Neural cell (in vitro differentiated cells): ENCODE results near the gene CDK5RAP1. TPM values are rescaled to one million over a fixed set of nuclear protein-coding genes. Genes with fewer than 3 reads are reported as not detected.

Source experiments
- H2AFZ ChIP-seq: fragments of 200-600, 300-800 bp; sonication (generic), shearing (Covaris generic); 2 replicates; pipeline ENCODE4 v1.6.0; 2014; ENCODE audit warnings: low read depth, mild to moderate bottlenecking, antibody characterized with exemption, low read length, moderate library complexity
- H3F3A ChIP-seq: fragments of 200-600 bp; shearing (Covaris generic); 2 replicates; pipeline ENCODE4 v1.6.1; 2016; ENCODE audit warnings: mild to moderate bottlenecking, moderate library complexity, mixed read lengths, antibody characterized with exemption, low read length; ENCODE audit not compliant: insufficient read depth, poor library complexity, severe bottlenecking
- H3K27ac ChIP-seq: fragments of 200-600, 300-800 bp; sonication (generic), shearing (Covaris generic); 2 replicates; pipeline ENCODE4 v1.5.1; 2014; ENCODE audit warnings: mild to moderate bottlenecking, low read length, moderate library complexity
- H3K27me3 ChIP-seq: fragments of 300-800, 200-600 bp; sonication (generic), shearing (Covaris generic); 2 replicates; pipeline ENCODE4 v1.6.0; 2014; ENCODE audit warnings: mild to moderate bottlenecking, low read depth, low read length, moderate library complexity; ENCODE audit not compliant: insufficient read depth
- H3K36me3 ChIP-seq: fragments of 300-800, 200-600 bp; sonication (generic), shearing (Covaris generic); 2 replicates; pipeline ENCODE4 v1.5.1; 2014; ENCODE audit warnings: mild to moderate bottlenecking, antibody characterized with exemption, low read length, moderate library complexity; ENCODE audit not compliant: insufficient read depth
- H3K4me2 ChIP-seq: fragments of 300-800, 200-600 bp; sonication (generic), shearing (Covaris generic); 2 replicates; pipeline ENCODE4 v1.6.0; 2014; ENCODE audit warnings: mild to moderate bottlenecking, low read length
- H3K4me3 ChIP-seq: fragments of 300-800, 200-600 bp; sonication (generic), shearing (Covaris generic); 2 replicates; pipeline ENCODE4 v1.5.1; 2014; ENCODE audit warnings: mild to moderate bottlenecking, low read length, moderate library complexity
- H3K79me2 ChIP-seq: fragments of 200-600 bp; shearing (Covaris generic); replicated peaks from 2 replicates; pipeline ENCODE4 v1.6.0; 2014; ENCODE audit warnings: mild to moderate bottlenecking, low read length, moderate library complexity; ENCODE audit not compliant: insufficient read depth
- H3K9ac ChIP-seq: fragments of 300-800, 200-600 bp; sonication (generic), shearing (Covaris generic); 2 replicates; pipeline ENCODE4 v1.6.1; 2016; ENCODE audit warnings: mild to moderate bottlenecking, low read length, mixed read lengths
- H3K9me2 ChIP-seq: fragments of 200-600 bp; shearing (Covaris generic); 2 replicates; pipeline ENCODE4 v1.6.1; 2016; ENCODE audit warnings: mild to moderate bottlenecking, low read length, mixed read lengths; ENCODE audit not compliant: insufficient read depth
- H3K9me3 ChIP-seq: fragments of 200-600, 300-800 bp; sonication (generic), shearing (Covaris generic); 2 replicates; pipeline ENCODE4 v1.6.1; 2016; ENCODE audit warnings: mild to moderate bottlenecking, mixed run types, low read length, moderate library complexity, mixed read lengths
- H4K20me1 ChIP-seq: fragments of 200-600 bp; shearing (Covaris generic); 2 replicates; pipeline ENCODE4 v1.6.1; 2016; ENCODE audit warnings: mild to moderate bottlenecking, mixed run types; ENCODE audit not compliant: insufficient read depth
- CTCF ChIP-seq: fragments of 450-650 bp; IDR thresholded peaks from 2 replicates; pipeline ENCODE4 v1.5.1; 2014; ENCODE audit warnings: antibody characterized with exemption, mild to moderate bottlenecking, moderate library complexity; ENCODE audit not compliant: poor library complexity, severe bottlenecking
- EP300 ChIP-seq: fragments of 450-650 bp; conservative IDR thresholded peaks from 2 replicates; pipeline ENCODE4 v1.6.1; 2014; ENCODE audit warnings: antibody characterized with exemption, mild to moderate bottlenecking, moderate library complexity; ENCODE audit not compliant: poor library complexity, severe bottlenecking
- EZH2 ChIP-seq: fragments of 200-600, 300-800 bp; shearing (Covaris generic), sonication (generic); IDR thresholded peaks from 2 replicates; pipeline ENCODE4 v1.6.1; 2014; ENCODE audit warnings: antibody characterized with exemption, low read length, borderline replicate concordance, mild to moderate bottlenecking; ENCODE audit not compliant: insufficient read depth, poor library complexity, severe bottlenecking
- MXI1 ChIP-seq: fragments of 450-650 bp; conservative IDR thresholded peaks from 2 replicates; pipeline ENCODE4 v1.6.1; 2014; ENCODE audit warnings: antibody characterized with exemption, mild to moderate bottlenecking; ENCODE audit not compliant: poor library complexity, severe bottlenecking
- POLR2AphosphoS5 ChIP-seq: IDR thresholded peaks from 2 replicates; pipeline ENCODE4 v1.6.1; 2012
- RAD21 ChIP-seq: fragments of 450-650 bp; conservative IDR thresholded peaks from 2 replicates; pipeline ENCODE4 v1.6.1; 2014; ENCODE audit warnings: antibody characterized with exemption, mild to moderate bottlenecking, moderate library complexity
- REST ChIP-seq: IDR thresholded peaks from 2 replicates; pipeline ENCODE4 v1.6.1; 2012; ENCODE audit warnings: borderline replicate concordance
- SMC3 ChIP-seq: fragments of 450-650 bp; conservative IDR thresholded peaks from 2 replicates; pipeline ENCODE4 v1.6.1; 2014; ENCODE audit warnings: antibody characterized with exemption, mild to moderate bottlenecking, moderate library complexity; ENCODE audit not compliant: poor library complexity
- TAF1 ChIP-seq: IDR thresholded peaks from 2 replicates; pipeline ENCODE4 v1.6.1; 2012; ENCODE audit warnings: low read depth
- polyA minus RNA-seq: library from RNA; depleted of rRNA, polyadenylated mRNA; stranded (reverse); fragments of >200 nt; gene quantifications from 2 replicates; pipeline ENCODE4 v1.2.3, GENCODE V29; 2014
- polyA plus RNA-seq: library from polyadenylated mRNA; depleted of rRNA; stranded (reverse); fragments of >200 nt; gene quantifications from 2 replicates; pipeline ENCODE4 v1.2.3, GENCODE V29; 2014

Gene CDK5RAP1
- polyA plus RNA-seq (47.2 and 52.5 TPM in 2 replicates), polyA minus RNA-seq (37.5 and 40.9 TPM in 2 replicates)

GRCh38 chr20:33401184-33401920, at the start of gene CDK5RAP1:
Gene CDK5RAP1, minus strand, starts transcription at chr20:33401519. Its CDS starts 4,455 bp downstream, at chr20:33397064.
- no peaks in the 10 kb centered on the region for H3F3A ChIP-seq
- H3K27ac ChIP-seq = peak within 1 kb of the TSS; percentile 32
- no peaks in the 10 kb centered on the region for H4K20me1 ChIP-seq
- H3K4me3 ChIP-seq = peak within 1 kb of the TSS; percentile 74
- H3K4me2 ChIP-seq = peak within 1 kb of the TSS; percentile 81
- H2AFZ ChIP-seq = peak within 1 kb of the TSS; percentile 83
- no peaks in the 10 kb centered on the region for H3K9me3 ChIP-seq
- no peaks in the 10 kb centered on the region for H3K27me3 ChIP-seq
- H3K9ac ChIP-seq = peak within 1 kb of the TSS; percentile 66
- no peaks in the 10 kb centered on the region for H3K36me3 ChIP-seq
- no peaks in the 10 kb centered on the region for H3K9me2 ChIP-seq
- peaks cover 30% of the 10 kb centered on the region for H3K79me2 ChIP-seq
- peak; percentile 63 for TF ChIP-seq EP300
- TF ChIP-seq CTCF = no peak
- peak; percentile 76 for TF ChIP-seq TAF1
- TF ChIP-seq EZH2 = no peak
- peak; percentile 14 for TF ChIP-seq SMC3
- peak; percentile 94 for TF ChIP-seq MXI1
- TF ChIP-seq POLR2AphosphoS5 = peak; percentile 91
- peak; percentile 61 for TF ChIP-seq REST
- peak; percentile 39 for TF ChIP-seq RAD21

DNA sequence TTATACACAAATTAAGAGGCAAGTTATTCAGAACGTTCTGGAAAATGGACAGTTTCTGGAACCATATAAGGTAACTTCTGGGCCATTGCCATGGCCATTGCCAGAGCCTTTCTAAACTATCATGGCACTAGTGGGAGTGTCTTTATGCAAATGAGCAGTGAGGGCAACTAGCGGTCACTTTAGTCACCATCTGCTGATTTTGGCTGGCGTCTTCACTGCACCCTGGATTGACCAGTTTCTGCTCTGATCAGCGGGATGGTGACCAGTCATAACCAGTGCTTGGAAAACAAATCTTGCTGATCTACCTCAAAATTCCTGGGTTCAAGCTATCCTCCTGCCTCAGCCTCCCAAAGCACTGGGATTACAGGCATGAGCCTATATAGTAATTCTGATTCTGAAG, 49.5 kb upstream of the CDK5RAP1 start:
- Histone ChIP-seq H2AFZ (no peak overlapping the region), H3K27me3 (no peaks in the 10 kb centered on the region), H3K27ac (no peak overlapping the region), H3K36me3 (no peaks in the 10 kb centered on the region), H3K9me2 (no peaks in the 10 kb centered on the region), H3F3A (no peaks in the 10 kb centered on the region), H3K79me2 (no peaks in the 10 kb centered on the region), H3K9ac (no peak overlapping the region), H3K4me3 (no peak overlapping the region), H3K9me3 (no peaks in the 10 kb centered on the region), H3K4me2 (no peak overlapping the region), H4K20me1 (no peaks in the 10 kb centered on the region)
- TF ChIP-seq CTCF = no peak
- no peak for TF ChIP-seq MXI1
- no peak for TF ChIP-seq REST
- no peak for TF ChIP-seq RAD21
- no peak for TF ChIP-seq SMC3
- TF ChIP-seq TAF1 = no peak
- TF ChIP-seq EP300 = no peak
- TF ChIP-seq POLR2AphosphoS5 = no peak
- TF ChIP-seq EZH2 = no peak
